ENCODE measurements around the gene ZNF438.

Gene ZNF438

GRCh38 chr10:30866896-30867295 is 164.8 kb downstream of the ZNF438 start:
- CTCF ChIA-PET = no interaction called here
- H3K36me3 Mint-ChIP-seq = no peaks in the 10 kb centered on the region
- no peak overlapping the region for H3K4me3 Mint-ChIP-seq
- H3K4me1 Mint-ChIP-seq = no peaks in the 10 kb centered on the region
- H3K27me3 Mint-ChIP-seq = no peaks in the 10 kb centered on the region
- no peaks in the 10 kb centered on the region for H3K9me3 Mint-ChIP-seq
- DNase-seq = no peak
- no peak overlapping the region for H3K27ac Mint-ChIP-seq

GRCh38 chr10:30865141-30865926 is 166.3 kb downstream of the ZNF438 start:
- Mint-ChIP-seq H3K4me3 (no peak overlapping the region), H3K27ac (no peak overlapping the region), H3K36me3 (no peaks in the 10 kb centered on the region), H3K4me1 (no peaks in the 10 kb centered on the region), H3K27me3 (no peaks in the 10 kb centered on the region), H3K9me3 (no peaks in the 10 kb centered on the region)
- CTCF ChIA-PET = no interaction called here
- no peak for DNase-seq

DNA sequence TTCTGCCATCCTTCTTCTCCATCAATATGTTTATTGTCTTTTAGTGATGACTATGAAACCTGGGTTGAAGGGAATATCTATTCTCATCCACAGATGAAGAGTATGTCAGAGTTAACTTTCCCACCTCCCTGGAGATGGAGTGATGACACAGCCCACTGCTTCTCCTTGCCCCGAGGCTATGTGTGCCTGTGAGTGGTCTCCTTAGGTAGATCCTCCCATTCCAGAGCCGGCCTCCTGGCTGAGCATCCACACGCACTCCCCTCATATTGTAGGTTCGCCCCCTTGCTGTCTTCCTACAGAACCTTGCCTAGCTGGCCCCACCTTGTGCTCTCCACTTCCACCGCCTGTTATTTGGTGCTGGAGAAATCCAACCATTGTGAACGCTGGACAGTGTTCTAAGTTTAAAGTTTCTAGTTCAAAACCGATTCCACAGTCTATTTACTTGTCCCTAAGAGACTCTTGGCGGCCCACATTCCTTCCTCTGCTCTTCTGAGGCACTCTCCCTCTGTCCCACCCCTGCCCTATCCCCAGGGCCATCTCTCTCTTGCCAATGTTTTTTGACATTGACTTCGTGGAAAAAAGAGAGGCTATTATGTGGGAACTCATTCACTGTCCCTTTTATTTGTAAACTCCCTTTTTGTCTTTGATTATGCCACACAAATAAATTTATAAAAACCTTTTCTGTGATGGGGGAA is 168.0 kb downstream of the ZNF438 start:
- DNase-seq = no peak
- H3K27ac Mint-ChIP-seq = no peak overlapping the region
- no peaks in the 10 kb centered on the region for H3K4me1 Mint-ChIP-seq
- no peak overlapping the region for H3K4me3 Mint-ChIP-seq
- CTCF ChIA-PET = no interaction called here
- no peaks in the 10 kb centered on the region for H3K27me3 Mint-ChIP-seq
- no peaks in the 10 kb centered on the region for H3K36me3 Mint-ChIP-seq
- H3K9me3 Mint-ChIP-seq = no peaks in the 10 kb centered on the region

DNA sequence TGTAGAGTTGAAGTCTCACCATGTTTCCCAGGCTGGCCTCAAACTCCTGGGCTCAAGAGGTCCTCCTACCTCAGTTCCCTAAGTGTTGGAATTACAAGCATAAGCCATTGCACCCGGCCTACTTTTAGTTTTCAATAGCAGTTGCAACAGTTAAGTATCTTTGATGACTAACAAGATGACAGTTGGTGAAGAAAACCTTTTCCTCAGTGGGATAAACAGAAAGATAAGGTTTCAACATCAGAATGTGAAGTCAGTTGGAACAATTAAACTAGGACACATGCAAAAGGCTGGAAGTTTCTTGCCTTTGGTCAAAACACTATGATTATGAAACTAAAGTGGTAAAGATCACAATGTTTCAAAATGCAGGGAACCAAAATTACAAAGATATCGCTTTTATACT is 169.2 kb downstream of the ZNF438 start:
- Mint-ChIP-seq H3K36me3 (no peaks in the 10 kb centered on the region), H3K9me3 (no peaks in the 10 kb centered on the region), H3K4me1 (no peaks in the 10 kb centered on the region), H3K27me3 (no peaks in the 10 kb centered on the region), H3K4me3 (no peak overlapping the region), H3K27ac (no peak overlapping the region)
- CTCF ChIA-PET = no interaction called here
- no peak for DNase-seq

- DNase-seq = no peak
- Mint-ChIP-seq H3K27ac (no peak overlapping the region), H3K4me1 (no peaks in the 10 kb centered on the region), H3K36me3 (no peaks in the 10 kb centered on the region), H3K27me3 (no peaks in the 10 kb centered on the region), H3K4me3 (no peak overlapping the region), H3K9me3 (no peaks in the 10 kb centered on the region)
- CTCF ChIA-PET = no interaction called here
Observed at GRCh38 chr10:30861976-30862375, 169.7 kb downstream of the ZNF438 start.

DNA sequence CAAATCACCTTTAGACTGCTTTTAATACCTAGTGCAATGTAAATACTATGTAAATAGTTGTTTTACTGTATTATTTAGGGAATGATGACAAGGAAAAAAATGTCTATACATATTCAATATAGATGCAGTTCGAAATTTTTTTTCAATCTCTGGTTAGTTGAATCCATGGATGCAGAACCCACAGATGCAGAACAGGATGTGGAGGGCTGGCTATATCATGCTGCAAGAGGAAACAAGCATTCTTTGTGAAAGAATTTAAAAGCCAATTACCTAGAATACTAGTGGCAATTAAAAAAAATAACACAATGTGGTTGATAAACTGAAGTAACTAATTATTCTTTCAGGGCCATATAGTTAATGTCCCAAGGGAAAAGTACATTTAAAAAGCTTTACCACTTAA is 170.4 kb downstream of the ZNF438 start:
- Mint-ChIP-seq H3K9me3 (no peaks in the 10 kb centered on the region), H3K4me3 (no peak overlapping the region), H3K27me3 (no peaks in the 10 kb centered on the region), H3K27ac (no peak overlapping the region), H3K36me3 (no peaks in the 10 kb centered on the region), H3K4me1 (no peaks in the 10 kb centered on the region)
- DNase-seq = no peak
- CTCF ChIA-PET = no interaction called here

- DNase-seq = no peak
- Mint-ChIP-seq H3K36me3 (no peaks in the 10 kb centered on the region), H3K27me3 (no peaks in the 10 kb centered on the region), H3K9me3 (no peaks in the 10 kb centered on the region), H3K4me1 (no peaks in the 10 kb centered on the region), H3K27ac (no peak overlapping the region), H3K4me3 (no peak overlapping the region)
- CTCF ChIA-PET = interaction anchor here (1.1 kb wide), 1 partner anchor 10 kb away, joined by 4 read pairs; no protein-coding TSS in a partner anchor
Observed at GRCh38 chr10:30858499-30858898, 173.2 kb downstream of the ZNF438 start.

DNA sequence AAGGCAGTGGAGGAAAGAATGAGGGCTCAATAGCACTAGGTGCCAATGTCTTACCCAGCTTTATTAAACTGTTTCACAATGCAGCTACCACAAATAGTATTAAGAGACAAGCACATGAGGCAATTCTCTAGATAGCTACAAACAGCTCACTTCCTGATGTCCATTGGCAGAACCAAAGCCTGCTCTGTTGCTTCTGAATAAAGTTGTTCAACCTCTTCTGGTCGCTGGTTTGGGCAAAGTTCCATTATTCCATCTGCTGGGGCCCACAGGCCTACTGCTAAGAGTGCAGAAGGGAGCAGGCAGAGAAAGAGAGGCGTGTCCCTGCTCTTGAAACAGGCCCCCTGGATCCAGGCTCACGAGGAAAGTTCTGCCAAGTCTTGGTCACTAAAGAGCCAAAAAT is 173.9 kb downstream of the ZNF438 start:
- CTCF ChIA-PET = interaction anchor here (1.2 kb wide), 1 partner anchor 75 kb away, joined by 3 read pairs; no protein-coding TSS in a partner anchor
- DNase-seq = no peak
- H3K36me3 Mint-ChIP-seq = no peaks in the 10 kb centered on the region
- H3K4me1 Mint-ChIP-seq = no peaks in the 10 kb centered on the region
- no peak overlapping the region for H3K4me3 Mint-ChIP-seq
- H3K9me3 Mint-ChIP-seq = no peaks in the 10 kb centered on the region
- no peaks in the 10 kb centered on the region for H3K27me3 Mint-ChIP-seq
- H3K27ac Mint-ChIP-seq = no peak overlapping the region

- no peaks in the 10 kb centered on the region for H3K36me3 Mint-ChIP-seq
- no peaks in the 10 kb centered on the region for H3K9me3 Mint-ChIP-seq
- CTCF ChIA-PET = no interaction called here
Observed at GRCh38 chr10:30855131-30855530, 176.5 kb downstream of the ZNF438 start.

GRCh38 chr10:30854656-30855055 is 177.0 kb downstream of the ZNF438 start:
- H3K36me3 Mint-ChIP-seq = no peaks in the 10 kb centered on the region
- no peaks in the 10 kb centered on the region for H3K4me1 Mint-ChIP-seq
- CTCF ChIA-PET = no interaction called here
- no peak overlapping the region for H3K27ac Mint-ChIP-seq
- no peak overlapping the region for H3K4me3 Mint-ChIP-seq
- DNase-seq = no peak
- H3K27me3 Mint-ChIP-seq = no peaks in the 10 kb centered on the region
- no peaks in the 10 kb centered on the region for H3K9me3 Mint-ChIP-seq

More at GRCh38 chr10:30855131-30855530, 176.5 kb downstream of the ZNF438 start:
- H3K27ac Mint-ChIP-seq = no peak overlapping the region
- no peaks in the 10 kb centered on the region for H3K27me3 Mint-ChIP-seq
- H3K4me1 Mint-ChIP-seq = no peaks in the 10 kb centered on the region
- no peak overlapping the region for H3K4me3 Mint-ChIP-seq
- no peak for DNase-seq

DNA sequence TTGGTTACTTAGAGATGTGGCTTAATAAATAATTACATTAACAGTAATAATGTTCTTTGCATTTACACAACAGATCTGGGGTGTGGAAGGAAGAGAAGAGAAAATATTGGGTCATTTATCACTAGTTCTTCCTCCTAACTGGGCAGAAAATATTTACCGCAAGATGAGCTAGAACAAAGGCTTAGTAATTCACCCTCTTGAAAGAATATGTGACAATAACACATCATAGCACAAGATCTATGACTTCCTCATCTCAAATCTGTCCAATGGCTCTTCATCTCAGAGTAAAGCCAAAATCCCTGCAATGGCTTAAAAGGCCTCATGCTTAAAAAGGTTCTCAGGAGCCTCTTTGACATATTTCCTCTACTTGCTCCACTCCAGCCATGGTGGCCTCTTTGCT is 178.6 kb downstream of the ZNF438 start:
- H3K4me3 Mint-ChIP-seq = no peak overlapping the region
- H3K9me3 Mint-ChIP-seq = no peaks in the 10 kb centered on the region
- CTCF ChIA-PET = no interaction called here
- peaks cover 4% of the 10 kb centered on the region for H3K4me1 Mint-ChIP-seq
- H3K27ac Mint-ChIP-seq = no peak overlapping the region
- DNase-seq = no peak
- H3K27me3 Mint-ChIP-seq = no peaks in the 10 kb centered on the region
- H3K36me3 Mint-ChIP-seq = no peaks in the 10 kb centered on the region

DNA sequence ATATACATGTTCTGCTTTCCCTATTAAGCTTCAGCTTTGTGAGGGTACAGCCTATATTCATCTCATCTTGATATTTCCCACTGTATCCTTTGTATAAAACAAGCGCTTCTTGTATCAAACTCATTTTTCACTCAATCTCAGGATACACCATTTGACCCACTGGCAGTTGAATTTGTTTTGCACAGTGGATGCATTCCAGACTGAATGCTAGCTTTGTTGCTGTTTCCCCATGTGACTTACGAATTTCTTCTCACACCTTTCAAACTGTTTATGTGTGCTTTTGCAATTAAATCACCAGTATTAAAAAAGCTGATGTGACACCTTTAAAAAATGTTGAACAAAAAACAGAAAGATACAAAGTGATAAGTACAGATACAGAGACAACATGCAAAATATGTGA is 180.9 kb downstream of the ZNF438 start:
- Mint-ChIP-seq H3K4me3 (no peak overlapping the region), H3K27me3 (no peaks in the 10 kb centered on the region), H3K4me1 (peaks cover 4% of the 10 kb centered on the region), H3K36me3 (no peaks in the 10 kb centered on the region), H3K9me3 (no peaks in the 10 kb centered on the region), H3K27ac (no peak overlapping the region)
- DNase-seq = no peak
- CTCF ChIA-PET = no interaction called here

DNA sequence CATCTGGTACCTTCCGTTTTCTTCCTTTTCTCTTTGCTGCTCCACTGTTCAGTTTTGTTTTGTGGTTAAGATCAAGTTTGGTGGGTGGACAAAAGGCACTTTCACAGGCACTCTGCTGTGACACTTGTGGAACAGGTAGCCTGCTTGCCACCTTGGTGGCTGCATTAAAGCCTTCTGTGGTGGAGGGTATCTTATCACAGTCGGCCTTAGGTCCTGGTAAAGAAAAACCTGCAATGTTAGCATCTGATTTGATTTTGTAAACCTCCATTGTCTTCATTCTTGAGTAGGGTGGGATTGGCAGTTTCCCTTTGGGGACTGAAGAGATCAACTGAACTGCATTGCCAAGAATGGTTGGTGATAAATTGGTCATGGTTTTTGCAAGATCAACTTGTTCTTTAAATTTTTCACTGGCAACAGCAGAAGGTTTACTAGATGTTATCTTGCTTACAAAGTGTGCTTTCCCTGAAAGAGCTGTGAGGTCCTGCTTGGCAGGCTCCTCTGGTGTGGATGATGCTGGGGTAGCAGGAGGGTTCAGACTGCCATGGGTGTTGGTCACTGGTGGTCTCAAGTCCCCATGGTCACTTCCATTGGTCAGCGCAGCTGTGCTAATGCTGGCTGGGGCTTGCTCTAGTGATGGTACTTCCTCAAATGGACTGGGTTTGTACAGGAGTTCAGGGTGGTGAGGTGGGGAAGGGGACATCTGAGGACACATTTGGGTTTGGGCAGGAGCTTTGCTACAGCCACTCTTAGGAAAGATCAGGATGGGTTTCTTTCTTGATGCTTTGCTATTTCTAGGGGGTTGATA is 182.2 kb downstream of the ZNF438 start:
- Mint-ChIP-seq H3K4me3 (no peak overlapping the region), H3K4me1 (peaks cover 4% of the 10 kb centered on the region), H3K27ac (no peak overlapping the region), H3K9me3 (no peaks in the 10 kb centered on the region), H3K27me3 (no peaks in the 10 kb centered on the region), H3K36me3 (no peaks in the 10 kb centered on the region)
- DNase-seq = no peak
- CTCF ChIA-PET = no interaction called here

GRCh38 chr10:30848396-30849032 is 183.2 kb downstream of the ZNF438 start:
- H3K36me3 Mint-ChIP-seq = no peaks in the 10 kb centered on the region
- H3K27me3 Mint-ChIP-seq = no peaks in the 10 kb centered on the region
- peaks cover 4% of the 10 kb centered on the region for H3K4me1 Mint-ChIP-seq
- CTCF ChIA-PET = interaction anchor here (1.2 kb wide), 1 partner anchor 10 kb away, joined by 4 read pairs; no protein-coding TSS in a partner anchor
- H3K27ac Mint-ChIP-seq = no peak overlapping the region
- DNase-seq = no peak
- H3K9me3 Mint-ChIP-seq = no peaks in the 10 kb centered on the region
- H3K4me3 Mint-ChIP-seq = no peak overlapping the region

Data from activated naive CD4-positive, alpha-beta T cell treated with anti-CD3 and anti-CD28 coated beads, Interleukin-2, amount 10 ng/mL, durations not matched to agents 7 days and 5 days (primary cell).